Tibial artery (tissue), 4 donors: ENCODE results near the gene UPK1A.

Experiments used
- DNase-seq, 2 donors: peaks; one replicate each; pipeline ENCODE4 v3.0.0-alpha.2; 2019
- H3K27ac ChIP-seq, 2 donors: fragments of 200-600 bp; sonication (generic) in 1 of 2; 1 replicate in 1 of 2; 2 replicates in 1 of 2; pipeline ENCODE4 v1.5.1; 2018 to 2019; ENCODE audit warnings: mild to moderate bottlenecking in 1 of 2
- H3K27me3 ChIP-seq, 2 donors: fragments of 200-600 bp; sonication (generic) in 1 of 2; one replicate each; pipeline versions ENCODE4 v1.5.1 to v1.6.0; 2016 to 2019
- H3K36me3 ChIP-seq, 3 donors: fragments of 200-600 bp; sonication (generic) in 2 of 3; one replicate each; pipeline ENCODE4 v1.5.1; 2016 to 2019; ENCODE audit warnings: mild to moderate bottlenecking in 2 of 3
- H3K4me1 ChIP-seq, 4 donors: fragments of 200-600 bp; sonication (generic) in 2 of 4; 1 replicate in 3 of 4; 2 replicates in 1 of 4; pipeline ENCODE4 v1.5.1; 2016 to 2019
- H3K4me3 ChIP-seq, 2 donors: fragments of 200-600 bp; sonication (generic) in 1 of 2; 1 replicate in 1 of 2; 2 replicates in 1 of 2; pipeline ENCODE4 v1.5.1; 2018 to 2019; ENCODE audit warnings: mild to moderate bottlenecking in 2 of 2
- H3K9me3 ChIP-seq, 3 donors: fragments of 200-600 bp; sonication (generic) in 1 of 3; one replicate each; pipeline ENCODE4 v1.5.1; 2016 to 2019
- CTCF ChIP-seq, 2 experiments: fragments of 200-600 bp in 1 of 2; fragments of 450-650 bp in 1 of 2; IDR thresholded peaks; one replicate each; pipeline ENCODE4 v1.5.1; 2017 to 2019; ENCODE audit warnings: antibody characterized with exemption in 2 of 2, mild to moderate bottlenecking in 1 of 2, moderate library complexity in 1 of 2
- intact Hi-C: fragments of 100-400 bp; cut with DNase I; formaldehyde crosslinking; loops from one replicate; pipeline ENCODE4 v1.15.0; 2023; ENCODE audit warnings: low total_unique reads

Gene UPK1A

GRCh38 chr19:35633727-35634440 is 32.4 kb upstream of the UPK1A start:
- Histone ChIP-seq H3K9me3 (no peaks in the 10 kb centered on the region), H3K4me3 (no peak overlapping the region), H3K4me1 (peaks cover 3 to 18% (median 15%) of the 10 kb centered on the region in 4 donors), H3K27ac (no peak overlapping the region), H3K36me3 (peaks cover 53 to 84% (median 77%) of the 10 kb centered on the region in 3 donors), H3K27me3 (no peaks in the 10 kb centered on the region)
- no peak for DNase-seq
- intact Hi-C loops = no loop called here
- TF ChIP-seq CTCF (IDR thresholded peaks at IDR 0.05) = no peak

GRCh38 chr19:35636651-35637050 is 29.7 kb upstream of the UPK1A start:
- Histone ChIP-seq H3K27ac (no peak overlapping the region), H3K36me3 (peaks cover 45 to 68% (median 64%) of the 10 kb centered on the region in 3 donors), H3K4me3 (no peak overlapping the region), H3K9me3 (no peaks in the 10 kb centered on the region), H3K27me3 (no peaks in the 10 kb centered on the region), H3K4me1 (peaks cover 0 to 2% (median 0%) of the 10 kb centered on the region in 4 donors)
- no peak for TF ChIP-seq CTCF (IDR thresholded peaks at IDR 0.05)
- intact Hi-C loops = no loop called here
- no peak for DNase-seq

GRCh38 chr19:35637165-35637564 is 29.2 kb upstream of the UPK1A start:
- no peak for DNase-seq
- Histone ChIP-seq H3K27me3 (no peaks in the 10 kb centered on the region), H3K36me3 (peaks cover 42 to 62% (median 59%) of the 10 kb centered on the region in 3 donors), H3K4me3 (no peak overlapping the region), H3K27ac (no peak overlapping the region), H3K4me1 (peaks cover 0 to 5% (median 0%) of the 10 kb centered on the region in 4 donors), H3K9me3 (no peaks in the 10 kb centered on the region)
- no peak for TF ChIP-seq CTCF (IDR thresholded peaks at IDR 0.05)
- intact Hi-C loops = no loop called here

- DNase-seq = no peak
- Histone ChIP-seq H3K4me1 (peaks cover under 1 to 17% (median 12%) of the 10 kb centered on the region in 4 donors), H3K9me3 (no peaks in the 10 kb centered on the region), H3K4me3 (no peak overlapping the region), H3K27me3 (no peaks in the 10 kb centered on the region), H3K36me3 (peaks cover 20 to 41% (median 37%) of the 10 kb centered on the region in 3 donors), H3K27ac (no peak overlapping the region)
- intact Hi-C loops = no loop called here
- no peak for TF ChIP-seq CTCF (IDR thresholded peaks at IDR 0.05)
Observed at GRCh38 chr19:35639321-35639639, 27.0 kb upstream of the UPK1A start.

- H3K36me3 ChIP-seq = peaks cover 17 to 35% (median 32%) of the 10 kb centered on the region in 3 donors
- H3K27ac ChIP-seq = no peak overlapping the region
- intact Hi-C loops = no loop called here
- DNase-seq = no peak
- no peak for TF ChIP-seq CTCF (IDR thresholded peaks at IDR 0.05)
- no peak overlapping the region for H3K4me3 ChIP-seq
- H3K4me1 ChIP-seq = peaks cover 4 to 21% (median 14%) of the 10 kb centered on the region in 4 donors
- H3K9me3 ChIP-seq = no peaks in the 10 kb centered on the region
- H3K27me3 ChIP-seq = no peaks in the 10 kb centered on the region
Observed at GRCh38 chr19:35639863-35640262, 26.5 kb upstream of the UPK1A start.
